ENCODE data around the gene DSTYK. TPM values are rescaled to one million over a fixed set of nuclear protein-coding genes. Genes with fewer than 3 reads are reported as not detected.

The DSTYK gene
- total and polyA plus RNA-seq, 4 donors, result 3.5 to 19.3 (median 7.1) TPM

DNA sequence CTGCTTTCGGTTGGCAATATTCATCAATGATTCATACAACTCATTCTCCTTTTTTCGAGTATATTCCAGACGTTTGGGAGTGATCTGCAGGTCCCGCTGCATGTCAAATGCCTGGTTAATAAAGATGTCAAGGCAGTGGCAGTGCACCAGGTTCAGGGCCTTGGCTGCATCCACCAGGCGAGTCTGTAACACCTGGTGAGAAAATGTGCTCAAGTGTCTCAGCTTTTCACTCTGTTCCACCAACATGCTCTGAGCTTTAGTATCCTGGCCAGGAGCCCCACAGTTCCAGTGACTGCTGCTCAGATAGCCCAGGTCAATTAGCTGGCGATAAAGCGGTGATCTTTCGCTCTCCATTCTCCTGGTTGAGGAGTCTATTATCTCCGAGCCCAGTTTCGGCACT, 42.3 kb downstream of the DSTYK start:
- WGBS, 2 donors, result 92 to 93% methylated on average over 10 of the region's 10 CpGs
- TF ChIP-seq, protein P1, sequence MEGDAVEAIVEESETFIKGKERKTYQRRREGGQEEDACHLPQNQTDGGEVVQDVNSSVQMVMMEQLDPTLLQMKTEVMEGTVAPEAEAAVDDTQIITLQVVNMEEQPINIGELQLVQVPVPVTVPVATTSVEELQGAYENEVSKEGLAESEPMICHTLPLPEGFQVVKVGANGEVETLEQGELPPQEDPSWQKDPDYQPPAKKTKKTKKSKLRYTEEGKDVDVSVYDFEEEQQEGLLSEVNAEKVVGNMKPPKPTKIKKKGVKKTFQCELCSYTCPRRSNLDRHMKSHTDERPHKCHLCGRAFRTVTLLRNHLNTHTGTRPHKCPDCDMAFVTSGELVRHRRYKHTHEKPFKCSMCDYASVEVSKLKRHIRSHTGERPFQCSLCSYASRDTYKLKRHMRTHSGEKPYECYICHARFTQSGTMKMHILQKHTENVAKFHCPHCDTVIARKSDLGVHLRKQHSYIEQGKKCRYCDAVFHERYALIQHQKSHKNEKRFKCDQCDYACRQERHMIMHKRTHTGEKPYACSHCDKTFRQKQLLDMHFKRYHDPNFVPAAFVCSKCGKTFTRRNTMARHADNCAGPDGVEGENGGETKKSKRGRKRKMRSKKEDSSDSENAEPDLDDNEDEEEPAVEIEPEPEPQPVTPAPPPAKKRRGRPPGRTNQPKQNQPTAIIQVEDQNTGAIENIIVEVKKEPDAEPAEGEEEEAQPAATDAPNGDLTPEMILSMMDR (IDR thresholded peaks at IDR 0.05; ENCODE audit: control extremely low read depth, extremely low read depth), result no peak
- Histone ChIP-seq H3K4me3 (no peak overlapping the region), H3K36me3 (ENCODE audit: control insufficient read depth in 4 of 4, insufficient read depth in 4 of 4, low read length in 4 of 4) (peaks cover 8 to 24% (median 13%) of the 10 kb centered on the region in 4 donors), H3K27ac (ENCODE audit: low read depth in 1 of 2, low read length in 1 of 2) (no peak overlapping the region), H3K9me3 (ENCODE audit: control insufficient read depth in 4 of 4, insufficient read depth in 3 of 4, low read length in 3 of 4) (no peaks in the 10 kb centered on the region), H3K9ac (ENCODE audit: insufficient read depth in 1 of 2, low read length in 2 of 2) (no peak overlapping the region), H3K27me3 (ENCODE audit: control insufficient read depth in 3 of 3, insufficient read depth in 3 of 3, low read length in 2 of 3) (no peaks in the 10 kb centered on the region), H3K4me1 (ENCODE audit: control insufficient read depth in 5 of 5, insufficient read depth in 5 of 5, low read length in 5 of 5) (peaks cover 0 to 2% (median 0%) of the 10 kb centered on the region in 5 donors)
- ATAC-seq (ENCODE audit: insufficient read depth, low FRiP score) (no peak), DNase-seq (no peak)

DNA sequence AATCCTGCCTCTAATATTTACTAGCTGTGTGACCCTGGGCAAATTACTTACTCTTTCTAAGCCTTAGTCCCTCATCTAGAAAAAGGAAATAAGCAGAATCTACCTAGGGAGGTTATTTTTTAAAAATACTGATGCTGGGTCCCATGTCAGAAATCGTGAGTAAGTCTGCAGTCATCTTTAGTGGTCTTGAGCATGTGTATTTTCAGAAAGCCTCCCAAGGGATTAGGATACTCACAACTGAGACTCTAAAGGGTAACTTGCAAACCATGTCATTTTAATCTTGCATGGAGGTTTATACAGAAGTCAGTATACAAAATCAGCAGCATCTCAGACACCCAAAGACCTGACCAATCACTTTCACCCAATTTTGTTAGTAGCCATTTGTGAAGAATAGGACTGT, 43.2 kb downstream of the DSTYK start:
- no peak overlapping the region for H3K27ac ChIP-seq (ENCODE audit: low read depth in 1 of 2, low read length in 1 of 2)
- H3K36me3 ChIP-seq (ENCODE audit: control insufficient read depth in 4 of 4, insufficient read depth in 4 of 4, low read length in 4 of 4), result peaks cover 8 to 24% (median 15%) of the 10 kb centered on the region in 4 donors
- no peak overlapping the region for H3K9ac ChIP-seq (ENCODE audit: insufficient read depth in 1 of 2, low read length in 2 of 2)
- H3K4me3 ChIP-seq, result no peak overlapping the region
- WGBS, 2 donors, result 81 to 84% methylated on average over 1 of the region's 1 CpG
- DNase-seq (no peak), ATAC-seq (ENCODE audit: insufficient read depth, low FRiP score) (no peak)
- H3K9me3 ChIP-seq (ENCODE audit: control insufficient read depth in 4 of 4, insufficient read depth in 3 of 4, low read length in 3 of 4), result no peaks in the 10 kb centered on the region
- peaks cover 0 to 2% (median 0%) of the 10 kb centered on the region in 5 donors for H3K4me1 ChIP-seq (ENCODE audit: control insufficient read depth in 5 of 5, insufficient read depth in 5 of 5, low read length in 5 of 5)
- H3K27me3 ChIP-seq (ENCODE audit: control insufficient read depth in 3 of 3, insufficient read depth in 3 of 3, low read length in 2 of 3), result no peaks in the 10 kb centered on the region
- TF ChIP-seq, protein P1 (IDR thresholded peaks at IDR 0.05; ENCODE audit: control extremely low read depth, extremely low read depth), result no peak

DNA sequence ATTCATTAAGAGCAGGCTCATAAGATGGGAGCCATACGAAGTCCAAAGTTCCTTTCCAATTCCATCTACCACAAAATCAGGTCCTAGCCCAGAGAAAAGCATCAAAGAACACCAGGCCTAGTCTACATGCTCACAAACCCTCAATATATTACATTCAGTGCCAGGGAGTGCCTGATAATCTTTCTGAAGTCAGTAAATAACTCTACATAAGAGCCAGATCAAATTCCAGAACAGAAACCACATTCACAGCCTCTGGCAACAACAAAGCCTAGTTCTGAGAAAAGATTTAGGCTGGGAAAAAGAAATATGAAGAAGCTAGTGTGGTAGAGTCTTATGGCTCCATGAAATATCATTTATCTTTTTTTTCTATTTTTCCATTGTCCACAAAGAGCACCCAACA, 49.2 kb downstream of the DSTYK start:
- TF ChIP-seq, protein P1 (IDR thresholded peaks at IDR 0.05; ENCODE audit: control extremely low read depth, extremely low read depth), result no peak
- no peak overlapping the region for H3K4me3 ChIP-seq
- no peaks in the 10 kb centered on the region for H3K27me3 ChIP-seq (ENCODE audit: control insufficient read depth in 3 of 3, insufficient read depth in 3 of 3, low read length in 2 of 3)
- DNase-seq (no peak), ATAC-seq (ENCODE audit: insufficient read depth, low FRiP score) (no peak)
- H3K9me3 ChIP-seq (ENCODE audit: control insufficient read depth in 4 of 4, insufficient read depth in 3 of 4, low read length in 3 of 4), result no peaks in the 10 kb centered on the region
- no peak overlapping the region for H3K9ac ChIP-seq (ENCODE audit: insufficient read depth in 1 of 2, low read length in 2 of 2)
- H3K4me1 ChIP-seq (ENCODE audit: control insufficient read depth in 5 of 5, insufficient read depth in 5 of 5, low read length in 5 of 5), result no peaks in the 10 kb centered on the region
- WGBS, 2 donors, result 94 to 100% methylated on average over 1 of the region's 1 CpG
- H3K27ac ChIP-seq (ENCODE audit: low read depth in 1 of 2, low read length in 1 of 2), result no peak overlapping the region
- peaks cover 28 to 47% (median 32%) of the 10 kb centered on the region in 4 donors for H3K36me3 ChIP-seq (ENCODE audit: control insufficient read depth in 4 of 4, insufficient read depth in 4 of 4, low read length in 4 of 4)

DNA sequence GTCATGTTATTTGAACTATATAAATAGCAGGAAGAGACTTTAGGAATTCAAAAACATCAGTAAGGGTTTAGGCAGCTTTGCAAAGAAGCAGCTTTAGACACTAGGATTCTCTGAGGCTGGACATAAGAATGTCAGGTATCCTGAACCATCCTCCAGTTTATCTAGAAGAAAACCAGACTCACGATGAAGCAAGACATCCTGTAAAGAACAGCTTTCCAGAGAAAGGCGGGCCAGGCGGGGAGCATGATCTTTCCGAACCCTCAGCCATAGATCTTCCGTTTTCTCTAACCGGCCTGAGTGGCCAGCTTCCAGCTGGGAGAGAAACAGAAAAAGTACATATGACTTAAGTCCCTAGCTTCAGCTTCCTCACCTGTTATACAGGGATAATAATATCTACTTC, 50.4 kb downstream of the DSTYK start:
- ATAC-seq (ENCODE audit: insufficient read depth, low FRiP score) (no peak), DNase-seq (no peak)
- H3K4me3 ChIP-seq, result no peak overlapping the region
- peaks cover 35 to 57% (median 42%) of the 10 kb centered on the region in 4 donors for H3K36me3 ChIP-seq (ENCODE audit: control insufficient read depth in 4 of 4, insufficient read depth in 4 of 4, low read length in 4 of 4)
- no peaks in the 10 kb centered on the region for H3K4me1 ChIP-seq (ENCODE audit: control insufficient read depth in 5 of 5, insufficient read depth in 5 of 5, low read length in 5 of 5)
- peaks cover 0 to 3% (median 1%) of the 10 kb centered on the region in 4 donors for H3K9me3 ChIP-seq (ENCODE audit: control insufficient read depth in 4 of 4, insufficient read depth in 3 of 4, low read length in 3 of 4)
- no peak overlapping the region for H3K9ac ChIP-seq (ENCODE audit: insufficient read depth in 1 of 2, low read length in 2 of 2)
- H3K27ac ChIP-seq (ENCODE audit: low read depth in 1 of 2, low read length in 1 of 2), result no peak overlapping the region
- TF ChIP-seq, protein P1 (IDR thresholded peaks at IDR 0.05; ENCODE audit: control extremely low read depth, extremely low read depth), result no peak
- no peaks in the 10 kb centered on the region for H3K27me3 ChIP-seq (ENCODE audit: control insufficient read depth in 3 of 3, insufficient read depth in 3 of 3, low read length in 2 of 3)
- 96 to 99% methylated on average over 6 of the region's 6 CpGs for WGBS, 2 donors

Data from lung (tissue), 12 donors.